Neutrophil (primary cell): ENCODE measurements around the gene ZC2HC1C.

Source experiments
- H3K27ac ChIP-seq: fragments of 200-600 bp; sonication (generic); 2 replicates; pipeline ENCODE4 v1.5.1; 2016; ENCODE audit warnings: mild to moderate bottlenecking, moderate library complexity
- H3K27me3 ChIP-seq: fragments of 200-600 bp; sonication (generic); 2 replicates; pipeline ENCODE4 v1.6.0; 2016; ENCODE audit warnings: mild to moderate bottlenecking
- H3K36me3 ChIP-seq: fragments of 200-600 bp; sonication (generic); 2 replicates; pipeline ENCODE4 v1.5.1; 2017
- H3K4me1 ChIP-seq, 2 experiments: fragments of 200-600 bp in 1 of 2; sonication (generic) in 1 of 2; 1 replicate in 1 of 2; 2 replicates in 1 of 2; pipeline versions ENCODE4 v1.5.1 to v1.6.1; 2013 to 2016; ENCODE audit warnings: low read depth in 1 of 2, low read length in 1 of 2, mild to moderate bottlenecking in 1 of 2, moderate library complexity in 1 of 2; ENCODE audit not compliant: control insufficient read depth in 1 of 2, insufficient read depth in 1 of 2
- H3K4me3 ChIP-seq, 2 experiments: fragments of 200-600 bp in 1 of 2; sonication (generic) in 1 of 2; 1 replicate in 1 of 2; 2 replicates in 1 of 2; pipeline ENCODE4 v1.5.1; 2013 to 2016; ENCODE audit warnings: low read depth in 1 of 2, low read length in 1 of 2, mild to moderate bottlenecking in 1 of 2, moderate library complexity in 1 of 2
- H3K9me3 ChIP-seq: fragments of 200-600 bp; sonication (generic); 2 replicates; pipeline ENCODE4 v1.5.1; 2016
- CTCF ChIP-seq: fragments of 200-600 bp; sonication (generic); IDR thresholded peaks from 2 replicates; pipeline ENCODE4 v1.5.1; 2016; ENCODE audit warnings: antibody characterized with exemption

ZC2HC1C gene

GRCh38 chr14:75030147-75030546 is 39.3 kb upstream of the ZC2HC1C start:
- Histone ChIP-seq H3K4me1 (no peaks in the 10 kb centered on the region), H3K27me3 (no peaks in the 10 kb centered on the region), H3K27ac (no peak overlapping the region), H3K36me3 (no peaks in the 10 kb centered on the region), H3K9me3 (no peaks in the 10 kb centered on the region), H3K4me3 (no peak overlapping the region)
- TF ChIP-seq CTCF, result no peak

- Histone ChIP-seq H3K27me3 (no peaks in the 10 kb centered on the region), H3K36me3 (no peaks in the 10 kb centered on the region), H3K9me3 (no peaks in the 10 kb centered on the region), H3K27ac (no peak overlapping the region), H3K4me3 (no peak overlapping the region), H3K4me1 (no peaks in the 10 kb centered on the region)
- TF ChIP-seq CTCF, result no peak
These were observed 36.5 kb upstream of the ZC2HC1C start for GRCh38 chr14:75032939-75033338.

- no peak overlapping the region for H3K27ac ChIP-seq
- H3K4me1 ChIP-seq, result no peaks in the 10 kb centered on the region
- H3K9me3 ChIP-seq, result no peaks in the 10 kb centered on the region
- no peak for TF ChIP-seq CTCF
- peaks cover 4% of the 10 kb centered on the region for H3K27me3 ChIP-seq
- H3K4me3 ChIP-seq, result no peak overlapping the region
- H3K36me3 ChIP-seq, result no peaks in the 10 kb centered on the region
These were observed 28.9 kb upstream of the ZC2HC1C start for GRCh38 chr14:75040507-75040906.

- Histone ChIP-seq H3K27ac (no peak overlapping the region), H3K4me1 (no peaks in the 10 kb centered on the region), H3K9me3 (no peaks in the 10 kb centered on the region), H3K27me3 (peaks cover 8% of the 10 kb centered on the region), H3K36me3 (no peaks in the 10 kb centered on the region), H3K4me3 (no peak overlapping the region)
- TF ChIP-seq CTCF, result no peak
These were observed 28.5 kb upstream of the ZC2HC1C start for GRCh38 chr14:75040959-75041358.

GRCh38 chr14:75041613-75042012 is 27.8 kb upstream of the ZC2HC1C start:
- no peak overlapping the region for H3K27ac ChIP-seq
- H3K27me3 ChIP-seq, result peaks cover 14% of the 10 kb centered on the region
- no peaks in the 10 kb centered on the region for H3K4me1 ChIP-seq
- no peak for TF ChIP-seq CTCF
- H3K9me3 ChIP-seq, result no peaks in the 10 kb centered on the region
- H3K36me3 ChIP-seq, result no peaks in the 10 kb centered on the region
- H3K4me3 ChIP-seq, result no peak overlapping the region

- Histone ChIP-seq H3K4me3 (no peak overlapping the region), H3K27ac (no peak overlapping the region), H3K36me3 (no peaks in the 10 kb centered on the region), H3K9me3 (no peaks in the 10 kb centered on the region), H3K27me3 (peaks cover 18% of the 10 kb centered on the region), H3K4me1 (no peaks in the 10 kb centered on the region)
- TF ChIP-seq CTCF, result no peak
These were observed 27.4 kb upstream of the ZC2HC1C start for GRCh38 chr14:75042035-75042434.
